Lower leg skin (tissue), 4 donors: ENCODE results near the gene HEMK1. TPM values are rescaled to one million over a fixed set of nuclear protein-coding genes. Genes with fewer than 3 reads are reported as not detected.

Source experiments
- DNase-seq, 2 donors: peaks; one replicate each; pipeline ENCODE4 v3.0.0-alpha.2; 2019; ENCODE audit warnings: low spot score in 2 of 2
- H3K4me3 ChIP-seq: fragments of 200-600 bp; sonication (generic); 2 replicates; pipeline ENCODE4 v1.5.1; 2017; ENCODE audit warnings: mild to moderate bottlenecking, low read depth; ENCODE audit not compliant: poor library complexity, severe bottlenecking
- POLR2A ChIP-seq, 2 donors: fragments of 450-650 bp; IDR thresholded peaks; one replicate each; pipeline ENCODE4 v1.6.1; 2016 to 2017; ENCODE audit warnings: antibody characterized with exemption in 2 of 2, mild to moderate bottlenecking in 1 of 2, moderate library complexity in 1 of 2
- WGBS, 2 donors: methylation state at CpG; one replicate each; pipeline ENCODE4 v1.1.5; 2018; 5-methylcytosine and 5-hydroxymethylcytosine counted together
- intact Hi-C: fragments of 100-400 bp; cut with DNase I; formaldehyde crosslinking; loops from one replicate; pipeline ENCODE4 v1.15.0; 2023; ENCODE audit warnings: low total_unique reads
- total RNA-seq, 4 donors: library from RNA; depleted of rRNA; stranded (reverse); fragments of >200 nt; gene quantifications; one replicate each; pipeline ENCODE4 v1.1.0, GENCODE V29; 2016
- TF ChIP-seq, protein P1 (sequence below), 3 donors: fragments of 450-650 bp; IDR thresholded peaks; one replicate each; pipeline ENCODE4 v1.5.1; 2016; ENCODE audit warnings: antibody characterized with exemption in 3 of 3, mild to moderate bottlenecking in 3 of 3, moderate library complexity in 2 of 3

The HEMK1 gene
- total RNA-seq, 4 donors from 2014 or later = 2.9 to 8.1 (median 4.8) TPM

DNA sequence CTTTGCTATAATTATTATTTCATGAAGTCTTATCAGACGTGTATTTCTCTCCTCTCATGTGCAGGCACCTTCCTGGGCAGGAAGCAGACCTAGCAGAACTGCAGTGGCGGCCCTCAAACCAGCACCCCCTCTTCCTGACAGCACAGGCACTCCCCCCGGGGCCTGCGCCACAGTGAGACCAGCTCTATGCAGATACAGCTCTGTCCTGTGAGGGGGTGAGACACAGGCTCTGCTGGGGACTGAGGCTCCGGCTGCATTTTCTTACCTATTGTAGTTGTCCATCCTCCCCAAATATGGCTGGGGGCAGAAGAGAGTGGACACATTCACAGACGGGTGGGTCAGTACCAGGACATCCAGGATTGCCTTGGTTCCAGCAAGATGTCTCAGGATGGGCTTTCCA is 37.3 kb downstream of the HEMK1 start:
- WGBS, 2 donors = 66 to 77% methylated on average over 6 of the region's 6 CpGs
- intact Hi-C loops = no loop called here
- no peak overlapping the region for H3K4me3 ChIP-seq
- TF ChIP-seq POLR2A (IDR thresholded peaks at IDR 0.05) = no peak
- TF ChIP-seq, protein P1, sequence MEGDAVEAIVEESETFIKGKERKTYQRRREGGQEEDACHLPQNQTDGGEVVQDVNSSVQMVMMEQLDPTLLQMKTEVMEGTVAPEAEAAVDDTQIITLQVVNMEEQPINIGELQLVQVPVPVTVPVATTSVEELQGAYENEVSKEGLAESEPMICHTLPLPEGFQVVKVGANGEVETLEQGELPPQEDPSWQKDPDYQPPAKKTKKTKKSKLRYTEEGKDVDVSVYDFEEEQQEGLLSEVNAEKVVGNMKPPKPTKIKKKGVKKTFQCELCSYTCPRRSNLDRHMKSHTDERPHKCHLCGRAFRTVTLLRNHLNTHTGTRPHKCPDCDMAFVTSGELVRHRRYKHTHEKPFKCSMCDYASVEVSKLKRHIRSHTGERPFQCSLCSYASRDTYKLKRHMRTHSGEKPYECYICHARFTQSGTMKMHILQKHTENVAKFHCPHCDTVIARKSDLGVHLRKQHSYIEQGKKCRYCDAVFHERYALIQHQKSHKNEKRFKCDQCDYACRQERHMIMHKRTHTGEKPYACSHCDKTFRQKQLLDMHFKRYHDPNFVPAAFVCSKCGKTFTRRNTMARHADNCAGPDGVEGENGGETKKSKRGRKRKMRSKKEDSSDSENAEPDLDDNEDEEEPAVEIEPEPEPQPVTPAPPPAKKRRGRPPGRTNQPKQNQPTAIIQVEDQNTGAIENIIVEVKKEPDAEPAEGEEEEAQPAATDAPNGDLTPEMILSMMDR (IDR thresholded peaks at IDR 0.05) = no peak
- no peak for DNase-seq

DNA sequence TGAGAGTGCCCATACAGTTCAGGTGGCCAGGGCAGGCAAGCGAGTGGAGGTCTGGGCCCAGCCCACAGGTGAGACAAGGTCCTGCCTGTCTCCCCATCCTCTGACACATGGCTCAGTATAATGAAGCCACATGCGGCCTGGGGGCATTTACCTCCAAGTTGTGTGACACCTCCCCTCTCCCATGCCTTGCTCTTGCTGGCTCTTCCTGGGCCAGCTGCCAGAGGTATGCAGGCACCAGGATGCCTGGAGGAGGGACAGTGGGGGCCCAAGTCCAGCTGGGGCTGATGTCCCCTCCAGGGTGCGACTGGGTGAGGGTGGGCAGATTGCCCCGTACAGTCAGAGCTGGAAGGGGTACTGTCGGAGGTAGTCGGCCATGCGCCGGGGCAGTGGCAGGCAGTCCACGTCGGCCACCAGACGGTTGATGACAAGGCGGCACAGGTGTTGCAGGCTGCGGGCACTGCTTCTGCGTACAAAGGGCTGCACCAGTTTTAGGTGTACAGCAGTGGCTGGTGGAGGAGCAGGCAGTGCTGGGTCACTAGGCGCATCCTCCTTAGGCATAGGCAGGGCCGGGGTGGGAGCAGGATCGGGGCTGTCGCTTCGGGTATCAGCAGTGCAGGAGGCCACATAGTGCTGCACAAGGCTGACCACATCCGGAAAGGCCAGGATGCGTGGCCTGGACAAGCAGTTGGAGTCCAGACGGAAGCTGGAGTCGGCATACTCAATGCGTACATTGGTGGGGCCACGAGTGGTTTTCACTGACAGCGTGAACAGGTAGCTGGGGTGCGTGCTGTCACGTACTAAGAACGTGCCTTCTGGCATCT is 38.2 kb downstream of the HEMK1 start:
- TF ChIP-seq, protein P1 (IDR thresholded peaks at IDR 0.05) = no peak
- no peak for TF ChIP-seq POLR2A (IDR thresholded peaks at IDR 0.05)
- WGBS, 2 donors = 78 to 85% methylated on average over 26 to 29 of the region's 29 CpGs
- no peak for DNase-seq
- H3K4me3 ChIP-seq = no peak overlapping the region
- intact Hi-C loops = no loop called here

DNA sequence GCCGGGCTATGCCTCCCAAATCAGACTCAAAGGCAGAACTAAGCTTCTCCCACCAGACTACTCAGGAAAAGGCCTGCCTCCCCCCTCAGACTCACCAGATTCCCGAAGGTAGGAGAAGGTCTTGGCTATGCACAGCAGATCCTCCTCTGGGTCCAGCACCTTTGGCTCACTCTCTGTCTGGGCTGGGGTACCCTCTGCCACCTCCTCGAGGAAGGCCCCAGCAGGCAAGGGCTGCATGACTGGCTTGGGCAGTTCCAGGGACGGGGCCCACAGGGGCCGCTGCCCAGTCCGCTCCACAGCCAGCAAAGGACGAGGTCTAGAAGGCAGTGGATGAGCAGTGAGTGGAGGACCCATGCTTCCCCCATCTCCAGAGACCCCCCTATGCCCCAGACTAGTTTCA is 39.0 kb downstream of the HEMK1 start:
- H3K4me3 ChIP-seq = no peak overlapping the region
- TF ChIP-seq, protein P1 (IDR thresholded peaks at IDR 0.05) = no peak
- TF ChIP-seq POLR2A (IDR thresholded peaks at IDR 0.05) = no peak
- intact Hi-C loops = no loop called here
- no peak for DNase-seq
- WGBS, 2 donors = 74 to 92% methylated on average over 4 to 6 of the region's 7 CpGs

DNA sequence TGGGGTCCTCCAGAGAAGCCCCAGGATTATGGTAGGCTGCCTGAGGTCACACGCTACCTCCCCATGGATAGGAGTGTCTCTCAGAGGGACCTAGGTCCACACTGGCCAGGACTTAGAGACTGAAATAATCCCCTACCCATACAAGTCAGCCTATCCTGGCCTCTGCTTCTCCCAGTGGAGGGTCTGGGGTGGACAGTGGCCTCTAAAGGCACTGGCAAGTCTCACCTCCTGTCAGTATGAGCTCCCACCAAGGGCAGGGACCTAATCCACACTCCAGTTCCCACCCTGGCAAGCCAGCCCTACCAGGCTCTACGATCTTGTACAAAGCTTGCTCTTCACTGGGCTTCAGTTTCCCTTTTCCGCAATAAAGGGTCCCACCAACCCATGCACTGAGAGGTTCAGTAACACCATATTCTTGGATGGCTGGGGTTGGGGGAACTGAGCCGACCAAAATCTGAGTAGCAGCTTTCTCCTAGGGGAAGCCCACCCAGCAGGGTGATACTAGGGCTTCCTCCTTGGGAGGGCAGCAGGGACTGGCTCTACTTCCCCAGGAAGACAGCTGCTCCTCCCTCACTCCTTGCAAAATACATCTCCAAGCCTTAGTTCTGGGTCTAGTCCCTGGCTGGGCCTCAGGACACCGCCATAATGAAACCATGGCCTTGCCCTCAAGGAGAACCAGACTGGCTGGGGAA is 39.9 kb downstream of the HEMK1 start:
- WGBS, 2 donors = 77 to 91% methylated on average over 5 of the region's 5 CpGs
- TF ChIP-seq, protein P1 (IDR thresholded peaks at IDR 0.05) = no peak
- no peak for TF ChIP-seq POLR2A (IDR thresholded peaks at IDR 0.05)
- intact Hi-C loops = no loop called here
- DNase-seq = no peak
- H3K4me3 ChIP-seq = no peak overlapping the region

DNA sequence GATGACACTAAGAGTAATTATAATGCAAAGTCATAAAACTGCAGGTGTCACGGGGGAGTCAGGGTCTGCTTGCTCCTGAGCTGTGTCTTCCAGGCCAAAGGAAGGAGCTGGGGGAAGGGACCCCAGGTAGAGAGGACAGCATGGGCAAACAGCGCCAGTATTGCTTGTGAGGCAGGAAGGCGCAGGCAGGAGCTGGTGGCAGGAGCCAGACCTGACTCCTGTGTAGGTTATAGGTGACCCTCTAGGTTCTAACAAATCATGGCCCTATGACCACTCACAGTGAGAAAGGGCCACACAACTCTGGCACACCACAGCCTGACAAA is 40.4 kb downstream of the HEMK1 start:
- TF ChIP-seq, protein P1 (IDR thresholded peaks at IDR 0.05) = no peak
- TF ChIP-seq POLR2A (IDR thresholded peaks at IDR 0.05) = no peak
- WGBS, 2 donors = 77 to 84% methylated on average over 3 of the region's 3 CpGs
- intact Hi-C loops = no loop called here
- no peak overlapping the region for H3K4me3 ChIP-seq
- no peak for DNase-seq
